HCT116 (cell line): ENCODE measurements around the gene RPL3. TPM values are rescaled to one million over a fixed set of nuclear protein-coding genes. Genes with fewer than 3 reads are reported as not detected.

Experiments
- ATAC-seq: fragments of 200-7000 bp; cut with Tn5 transposase; 2 replicates; pipeline ENCODE4 v1.9.1; 2020; ENCODE audit warnings: mild to moderate bottlenecking, moderate library complexity
- BruUV-seq: library from RNA; stranded (reverse); fragments of 400-500 nt; replicated peaks from 2 replicates; lab custom pipeline; 2021; lab: Mats Ljungman, UMichigan
- CTCF ChIA-PET: fragments of 300-600 bp; sonication (Branson Sonifier 250); formaldehyde crosslinking; loops from one replicate; lab custom pipeline; 2021; ENCODE audit warnings: antibody characterized with exemption; lab: Charles Lee
- POLR2A ChIA-PET: fragments of 300-600, 350-600 bp; sonication (Branson Sonifier 250); formaldehyde crosslinking; loops from one replicate; lab custom pipeline; 2021; ENCODE audit warnings: antibody characterized with exemption; lab: Charles Lee
- RAD21 ChIA-PET, 2 experiments: fragments of 300-600 bp; sonication (Branson Sonifier 250); formaldehyde crosslinking; loops; one replicate each; lab custom pipeline; 2023; ENCODE audit warnings: low total read pairs in 2 of 2; ENCODE audit not compliant: uncharacterized antibody in 2 of 2, unreplicated experiment in 2 of 2, low non-redundant PET in 1 of 2; lab: Charles Lee
- DNase-seq: peaks from one replicate; pipeline ENCODE4 v3.0.0-alpha.2; 2010; ENCODE audit warnings: low read depth, low spot score
- H2AFZ ChIP-seq: fragments of 200-600 bp; shearing (Covaris generic), sonication (generic); 2 replicates; pipeline ENCODE4 v1.6.1; 2017; ENCODE audit warnings: low read depth, mixed run types, mixed read lengths, antibody characterized with exemption, low read length; ENCODE audit not compliant: poor library complexity, severe bottlenecking
- H3K27ac ChIP-seq: 2 replicates; pipeline ENCODE4 v1.5.1; 2012; ENCODE audit warnings: low read depth, low read length
- H3K27me3 ChIP-seq: fragments of 200-600 bp; sonication (generic); 2 replicates; pipeline ENCODE4 v1.6.1; 2016; ENCODE audit warnings: mixed run types, low read length, mixed read lengths; ENCODE audit not compliant: insufficient read depth
- H3K36me3 ChIP-seq, 2 experiments: fragments of 200-500 bp in 1 of 2; fragments of 200-600 bp in 1 of 2; sonication (Bioruptor generic) in 1 of 2; sonication (generic) in 1 of 2; 2 replicates each; pipeline versions ENCODE4 v1.5.1 to v1.6.1; 2014 to 2016; ENCODE audit warnings: low read length in 2 of 2, inconsistent platforms in 1 of 2, mixed read lengths in 1 of 2, mixed run types in 1 of 2; ENCODE audit not compliant: insufficient read depth in 2 of 2, control insufficient read depth in 1 of 2
- H3K4me1 ChIP-seq, 2 experiments: fragments of 200-600 bp in 1 of 2; sonication (generic) in 1 of 2; 2 replicates each; pipeline versions ENCODE4 v1.5.1 to v1.6.1; 2012 to 2017; ENCODE audit warnings: low read length in 2 of 2, inconsistent platforms in 1 of 2, mild to moderate bottlenecking in 1 of 2, mixed read lengths in 1 of 2, mixed run types in 1 of 2, moderate library complexity in 1 of 2; ENCODE audit not compliant: insufficient read depth in 2 of 2, control insufficient read depth in 1 of 2
- H3K4me2 ChIP-seq: fragments of 200-600 bp; sonication (generic); 2 replicates; pipeline ENCODE4 v1.6.1; 2017; ENCODE audit warnings: mixed run types, low read length, mixed read lengths
- H3K4me3 ChIP-seq, 2 experiments: fragments of 200-600 bp in 1 of 2; sonication (generic) in 1 of 2; replicated peaks in 1 of 2; 2 replicates each; pipeline ENCODE4 v1.5.1; 2011 to 2016; ENCODE audit warnings: low read length in 2 of 2, control low read depth in 1 of 2, low read depth in 1 of 2, mild to moderate bottlenecking in 1 of 2, mixed read lengths in 1 of 2, mixed run types in 1 of 2
- H3K79me2 ChIP-seq: fragments of 200-600 bp; sonication (generic); 2 replicates; pipeline ENCODE4 v1.6.1; 2017; ENCODE audit warnings: mild to moderate bottlenecking, mixed run types, low read length, moderate library complexity, mixed read lengths; ENCODE audit not compliant: insufficient read depth
- H3K9ac ChIP-seq: fragments of 200-600 bp; sonication (generic); 2 replicates; pipeline ENCODE4 v1.6.1; 2016; ENCODE audit warnings: low read length, mixed read lengths
- H3K9me2 ChIP-seq: fragments of 200-600 bp; sonication (generic), shearing (Covaris generic); 2 replicates; pipeline ENCODE4 v1.6.1; 2017; ENCODE audit warnings: mixed run types, mild to moderate bottlenecking, moderate library complexity; ENCODE audit not compliant: insufficient read depth
- H3K9me3 ChIP-seq, 2 experiments: fragments of 200-500 bp in 1 of 2; fragments of 200-600 bp in 1 of 2; sonication (Bioruptor generic) in 1 of 2; sonication (generic) in 1 of 2; 2 replicates each; pipeline ENCODE4 v1.6.1; 2014 to 2017; ENCODE audit warnings: low read length in 2 of 2, mixed read lengths in 2 of 2, inconsistent platforms in 1 of 2, low read depth in 1 of 2, mild to moderate bottlenecking in 1 of 2, mixed run types in 1 of 2, moderate library complexity in 1 of 2; ENCODE audit not compliant: control insufficient read depth in 1 of 2, insufficient read depth in 1 of 2
- H4K20me1 ChIP-seq: fragments of 200-600 bp; sonication (generic), shearing (Covaris generic); 2 replicates; pipeline ENCODE4 v1.6.1; 2017; ENCODE audit warnings: mixed run types, mild to moderate bottlenecking, moderate library complexity; ENCODE audit not compliant: insufficient read depth
- CBX3 ChIP-seq: IDR thresholded peaks from 2 replicates; pipeline ENCODE4 v1.6.1; 2012; ENCODE audit warnings: low read depth
- CEBPB ChIP-seq: IDR thresholded peaks from 2 replicates; pipeline ENCODE4 v1.6.1; 2012; ENCODE audit warnings: low read depth
- EZH2 ChIP-seq: fragments of 200-600 bp; sonication (generic); IDR thresholded peaks from 2 replicates; pipeline ENCODE4 v1.6.1; 2017; ENCODE audit warnings: antibody characterized with exemption, mixed run types
- JUND ChIP-seq: IDR thresholded peaks from 2 replicates; pipeline ENCODE4 v1.6.1; 2012
- POLR2A ChIP-seq: IDR thresholded peaks from 2 replicates; pipeline ENCODE4 v1.7.0; 2011; ENCODE audit warnings: borderline replicate concordance; ENCODE audit not compliant: insufficient read depth, insufficient read length; ENCODE audit errors: extremely low read depth
- SP1 ChIP-seq: IDR thresholded peaks from 2 replicates; pipeline ENCODE4 v1.6.1; 2012; ENCODE audit warnings: low read depth
- TCF7L2 ChIP-seq: IDR thresholded peaks from 2 replicates; pipeline ENCODE4 v1.7.0; 2011; ENCODE audit warnings: borderline replicate concordance, inconsistent platforms; ENCODE audit not compliant: insufficient read depth, insufficient read length; ENCODE audit errors: extremely low read depth
- YY1 ChIP-seq: IDR thresholded peaks from 2 replicates; pipeline ENCODE4 v1.6.1; 2011; ENCODE audit warnings: low read length, low read depth, moderate library complexity, mild to moderate bottlenecking; ENCODE audit not compliant: insufficient replicate concordance; ENCODE audit errors: extremely low read depth
- ZFX ChIP-seq: fragments of 450-650 bp; IDR thresholded peaks from 2 replicates; pipeline ENCODE4 v1.6.1; 2017
- ZNF274 ChIP-seq: fragments of 200-500 bp; sonication (Bioruptor generic); IDR thresholded peaks from 2 replicates; pipeline ENCODE4 v1.6.1; 2014; ENCODE audit warnings: mild to moderate bottlenecking, low read depth, low read length, inconsistent platforms
- intact Hi-C: fragments of 100-400 bp; cut with micrococcal nuclease; formaldehyde crosslinking; loops from 2 replicates; pipeline ENCODE4 v1.10.0; 2022
- total RNA-seq: library from RNA; stranded (reverse); gene quantifications from one replicate; pipeline ENCODE4 v1.2.1, GENCODE V29; 2021; ENCODE audit not compliant: unreplicated experiment
- TF ChIP-seq, protein P1 (sequence below), 3 experiments: fragments of 200-600 bp in 1 of 3; sonication (generic) in 1 of 3; IDR thresholded peaks in 2 of 3; conservative IDR thresholded peaks in 1 of 3; 2 replicates each; pipeline ENCODE4 v1.5.1; 2012 to 2017; ENCODE audit warnings: low read depth in 2 of 3, low read length in 2 of 3, antibody characterized with exemption in 1 of 3, borderline replicate concordance in 1 of 3, control low read depth in 1 of 3, mild to moderate bottlenecking in 1 of 3, mixed read lengths in 1 of 3, mixed run types in 1 of 3, moderate library complexity in 1 of 3; ENCODE audit not compliant: insufficient read depth in 1 of 3

RPL3 gene
- total RNA-seq, 1 experiment from 2014 or later, result 2,966 TPM

DNA sequence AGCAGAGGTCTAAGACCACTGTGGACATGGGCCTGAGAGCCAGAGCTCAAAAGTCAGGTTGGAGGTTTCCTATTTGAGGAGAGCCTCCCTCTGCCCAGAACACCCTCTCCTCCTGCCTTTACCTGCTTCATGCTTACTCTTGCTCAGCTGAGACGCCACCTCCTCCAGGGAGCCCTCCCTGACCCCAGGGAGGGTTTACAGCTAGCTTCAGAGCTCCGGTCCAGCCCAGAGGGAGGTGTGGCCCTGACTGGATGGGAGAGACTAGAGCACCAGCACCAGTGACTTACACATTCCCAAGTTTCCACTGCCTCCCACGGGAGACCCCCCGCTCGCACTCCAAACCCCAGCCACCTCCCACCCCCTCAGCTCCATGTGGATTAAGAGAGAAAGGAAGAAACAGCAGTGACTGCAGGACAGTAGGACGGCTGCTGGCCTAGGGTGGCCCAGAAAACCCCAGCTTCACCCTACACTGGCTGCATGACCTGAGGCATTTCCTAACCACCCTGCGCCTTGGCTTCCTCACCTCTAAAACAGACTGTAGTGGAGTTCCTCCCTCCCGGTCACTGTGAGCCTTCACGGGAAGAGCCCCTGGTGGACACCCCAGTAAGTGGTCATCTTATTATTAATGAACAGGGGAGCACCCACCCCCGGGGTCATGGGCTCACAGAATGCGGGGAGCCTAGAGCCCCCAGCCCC lies 50.2 kb downstream of the RPL3 start:
- BruUV-seq, result no TSS peak
- ATAC-seq, result no peak

DNA sequence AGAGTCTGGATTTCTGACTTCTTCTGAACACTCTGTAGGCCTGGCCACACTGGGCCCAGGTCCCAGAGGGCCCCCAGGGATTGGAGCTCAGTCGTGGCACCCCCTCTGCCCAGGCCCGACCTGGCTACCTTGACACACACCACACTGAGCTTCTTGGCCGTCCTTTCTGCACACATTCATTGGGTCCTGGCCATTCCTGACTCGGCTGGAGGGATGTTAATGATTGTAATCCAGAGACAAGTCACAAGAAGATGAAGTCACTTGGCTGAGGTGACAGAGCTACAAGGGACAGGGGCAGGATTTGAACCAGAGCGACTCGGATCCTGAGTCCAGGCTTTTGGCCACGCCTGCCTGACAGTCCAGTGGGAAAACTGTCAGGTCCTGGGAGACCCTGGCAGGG lies 50.8 kb downstream of the RPL3 start:
- Histone ChIP-seq H3K27ac (no peak overlapping the region), H3K9ac (no peak overlapping the region), H3K79me2 (no peaks in the 10 kb centered on the region), H4K20me1 (no peaks in the 10 kb centered on the region), H3K9me2 (no peaks in the 10 kb centered on the region), H3K4me2 (no peak overlapping the region), H3K4me1 (peaks cover 2 to 12% of the 10 kb centered on the region in 2 experiments; a peak in 3 of 4 replicates), H2AFZ (no peak overlapping the region), H3K4me3 (no peak overlapping the region), H3K36me3 (no peaks in the 10 kb centered on the region), H3K9me3 (no peaks in the 10 kb centered on the region), H3K27me3 (no peaks in the 10 kb centered on the region)
- ChIA-PET POLR2A (interaction anchor here (1.2 to 1.3 kb wide), 2 partner anchors 15 to 50 kb away, joined by 3 to 6 read pairs; partner anchors contain the start of gene RPL3), RAD21 (no interaction called here), CTCF (no interaction called here)
- no TSS peak for BruUV-seq
- TF ChIP-seq, protein P1, sequence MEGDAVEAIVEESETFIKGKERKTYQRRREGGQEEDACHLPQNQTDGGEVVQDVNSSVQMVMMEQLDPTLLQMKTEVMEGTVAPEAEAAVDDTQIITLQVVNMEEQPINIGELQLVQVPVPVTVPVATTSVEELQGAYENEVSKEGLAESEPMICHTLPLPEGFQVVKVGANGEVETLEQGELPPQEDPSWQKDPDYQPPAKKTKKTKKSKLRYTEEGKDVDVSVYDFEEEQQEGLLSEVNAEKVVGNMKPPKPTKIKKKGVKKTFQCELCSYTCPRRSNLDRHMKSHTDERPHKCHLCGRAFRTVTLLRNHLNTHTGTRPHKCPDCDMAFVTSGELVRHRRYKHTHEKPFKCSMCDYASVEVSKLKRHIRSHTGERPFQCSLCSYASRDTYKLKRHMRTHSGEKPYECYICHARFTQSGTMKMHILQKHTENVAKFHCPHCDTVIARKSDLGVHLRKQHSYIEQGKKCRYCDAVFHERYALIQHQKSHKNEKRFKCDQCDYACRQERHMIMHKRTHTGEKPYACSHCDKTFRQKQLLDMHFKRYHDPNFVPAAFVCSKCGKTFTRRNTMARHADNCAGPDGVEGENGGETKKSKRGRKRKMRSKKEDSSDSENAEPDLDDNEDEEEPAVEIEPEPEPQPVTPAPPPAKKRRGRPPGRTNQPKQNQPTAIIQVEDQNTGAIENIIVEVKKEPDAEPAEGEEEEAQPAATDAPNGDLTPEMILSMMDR (IDR thresholded peaks at IDR 0.05 in 2 of 3, conservative IDR thresholded peaks at IDR 0.05 in 1 of 3; ENCODE audit: borderline replicate concordance in 1 of 3, insufficient read depth in 1 of 3, low read depth in 2 of 3, low read length in 2 of 3), result no peak
- TF ChIP-seq ZNF274, result no peak
- TF ChIP-seq ZFX, result no peak
- no peak for TF ChIP-seq POLR2A
- TF ChIP-seq TCF7L2, result no peak
- TF ChIP-seq SP1, result no peak
- TF ChIP-seq CEBPB, result no peak
- no peak for TF ChIP-seq YY1
- no peak for TF ChIP-seq EZH2
- no peak for TF ChIP-seq CBX3
- no peak for ATAC-seq
- intact Hi-C loops, result no loop called here
- DNase-seq, result no peak

More for the DNA sequence above, 50.2 kb downstream of the RPL3 start:
- RAD21 ChIA-PET, result no interaction called here
- intact Hi-C loops, result no loop called here
- TF ChIP-seq JUND (no peak), TCF7L2 (no peak)
- Histone ChIP-seq H3K4me3 (no peak overlapping the region), H3K27me3 (no peaks in the 10 kb centered on the region), H3K27ac (no peak overlapping the region), H3K36me3 (no peaks in the 10 kb centered on the region), H4K20me1 (no peaks in the 10 kb centered on the region), H3K4me2 (no peak overlapping the region), H3K79me2 (no peaks in the 10 kb centered on the region), H2AFZ (no peak overlapping the region), H3K4me1 (peaks cover 2 to 12% of the 10 kb centered on the region in 2 experiments; a peak in 3 of 4 replicates), H3K9me2 (no peaks in the 10 kb centered on the region), H3K9ac (no peak overlapping the region), H3K9me3 (no peaks in the 10 kb centered on the region)
- CTCF ChIA-PET, result no interaction called here
- POLR2A ChIA-PET, result interaction anchor here (1.2 to 1.3 kb wide), 2 partner anchors 16 to 50 kb away, joined by 3 to 6 read pairs; partner anchors contain the start of gene RPL3
- no peak for DNase-seq
